Body of pancreas (tissue), 4 donors: ENCODE data around the gene SLC16A10. TPM values are rescaled to one million over a fixed set of nuclear protein-coding genes. Genes with fewer than 3 reads are reported as not detected.

Source experiments
- ATAC-seq: fragments of 150-250 bp; one replicate; pipeline ENCODE4 v1.9.1; 2016
- DNase-seq, 4 donors: peaks; one replicate each; pipeline ENCODE4 v3.0.0-alpha.2; 2019
- H3K27ac ChIP-seq, 4 donors: fragments of 200-600 bp; sonication (generic); 1 replicate in 3 of 4; 2 replicates in 1 of 4; pipeline versions ENCODE4 v1.5.1 to v1.6.1; 2016 to 2019; ENCODE audit warnings: mild to moderate bottlenecking in 1 of 4, mixed read lengths in 1 of 4, moderate library complexity in 1 of 4
- H3K27me3 ChIP-seq, 2 donors: fragments of 200-600 bp; sonication (generic); one replicate each; pipeline ENCODE4 v1.6.0; 2016; ENCODE audit warnings: mild to moderate bottlenecking in 1 of 2
- H3K36me3 ChIP-seq, 2 donors: fragments of 200-600 bp; sonication (generic); replicated peaks in 1 of 2; 2 replicates each; pipeline ENCODE4 v1.5.1; 2016; ENCODE audit warnings: low read depth in 2 of 2; ENCODE audit not compliant: insufficient read depth in 1 of 2
- H3K4me1 ChIP-seq: fragments of 200-600 bp; sonication (generic); one replicate; pipeline ENCODE4 v1.6.0; 2016
- H3K4me3 ChIP-seq, 2 donors: fragments of 200-600 bp; sonication (generic); 1 replicate in 1 of 2; 2 replicates in 1 of 2; pipeline ENCODE4 v1.5.1; 2016 to 2019
- H3K9me3 ChIP-seq, 3 donors: fragments of 200-600 bp; sonication (generic); 1 replicate in 2 of 3; 2 replicates in 1 of 3; pipeline ENCODE4 v1.5.1; 2016
- POLR2A ChIP-seq, 3 donors: fragments of 450-650 bp; IDR thresholded peaks; one replicate each; pipeline ENCODE4 v1.6.1; 2016; ENCODE audit warnings: antibody characterized with exemption in 3 of 3, mild to moderate bottlenecking in 2 of 3
- WGBS, 2 donors: methylation state at CpG; one replicate each; pipeline ENCODE4 v1.1.5; 2017; 5-methylcytosine and 5-hydroxymethylcytosine counted together
- intact Hi-C: fragments of 100-400 bp; cut with DNase I; formaldehyde crosslinking; loops from one replicate; pipeline ENCODE4 v1.15.1; 2023
- total RNA-seq, 2 donors: library from RNA; depleted of rRNA; stranded (reverse); fragments of >200 nt; gene quantifications; one replicate each; pipeline ENCODE4 v1.1.0, GENCODE V29; 2016
- TF ChIP-seq, protein P1 (sequence below), 7 experiments: fragments of 450-650 bp in 4 of 7; fragments of 200-600 bp in 3 of 7; sonication (generic) in 3 of 7; IDR thresholded peaks; one replicate each; pipeline ENCODE4 v1.5.1; 2016 to 2019; ENCODE audit warnings: antibody characterized with exemption in 7 of 7

Gene SLC16A10
- total RNA-seq, 2 donors from 2014 or later = 59.4 to 124 TPM

DNA sequence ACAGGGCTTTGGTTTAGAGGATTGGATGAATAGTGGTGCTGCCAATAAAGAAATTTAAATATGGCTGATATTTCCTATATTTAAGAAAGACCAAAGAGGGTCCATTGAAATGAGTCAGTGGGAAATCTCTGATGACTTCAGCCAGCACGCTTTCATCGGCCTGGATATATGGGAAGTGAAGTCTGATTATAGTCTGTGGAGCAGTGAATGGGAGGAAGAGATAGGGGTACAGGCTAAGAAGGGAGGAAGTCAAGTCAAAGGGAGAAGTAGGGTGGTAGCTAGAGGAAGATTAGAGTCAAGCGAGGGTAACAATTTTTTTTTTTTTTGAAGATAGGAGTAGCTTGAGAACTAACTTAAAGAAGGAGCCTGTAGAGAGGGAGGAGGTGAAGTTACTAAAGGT, 22.7 kb downstream of the SLC16A10 start:
- H3K27me3 ChIP-seq = no peaks in the 10 kb centered on the region
- intact Hi-C loops = no loop called here
- no peaks in the 10 kb centered on the region for H3K9me3 ChIP-seq
- no peak overlapping the region for H3K4me3 ChIP-seq
- DNase-seq (no peak), ATAC-seq (no peak)
- H3K4me1 ChIP-seq = peaks cover 38% of the 10 kb centered on the region
- H3K36me3 ChIP-seq = no peaks in the 10 kb centered on the region
- 85 to 86% methylated on average over 3 of the region's 3 CpGs for WGBS, 2 donors
- TF ChIP-seq, protein P1, sequence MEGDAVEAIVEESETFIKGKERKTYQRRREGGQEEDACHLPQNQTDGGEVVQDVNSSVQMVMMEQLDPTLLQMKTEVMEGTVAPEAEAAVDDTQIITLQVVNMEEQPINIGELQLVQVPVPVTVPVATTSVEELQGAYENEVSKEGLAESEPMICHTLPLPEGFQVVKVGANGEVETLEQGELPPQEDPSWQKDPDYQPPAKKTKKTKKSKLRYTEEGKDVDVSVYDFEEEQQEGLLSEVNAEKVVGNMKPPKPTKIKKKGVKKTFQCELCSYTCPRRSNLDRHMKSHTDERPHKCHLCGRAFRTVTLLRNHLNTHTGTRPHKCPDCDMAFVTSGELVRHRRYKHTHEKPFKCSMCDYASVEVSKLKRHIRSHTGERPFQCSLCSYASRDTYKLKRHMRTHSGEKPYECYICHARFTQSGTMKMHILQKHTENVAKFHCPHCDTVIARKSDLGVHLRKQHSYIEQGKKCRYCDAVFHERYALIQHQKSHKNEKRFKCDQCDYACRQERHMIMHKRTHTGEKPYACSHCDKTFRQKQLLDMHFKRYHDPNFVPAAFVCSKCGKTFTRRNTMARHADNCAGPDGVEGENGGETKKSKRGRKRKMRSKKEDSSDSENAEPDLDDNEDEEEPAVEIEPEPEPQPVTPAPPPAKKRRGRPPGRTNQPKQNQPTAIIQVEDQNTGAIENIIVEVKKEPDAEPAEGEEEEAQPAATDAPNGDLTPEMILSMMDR (IDR thresholded peaks at IDR 0.05) = no peak
- no peak for TF ChIP-seq POLR2A (IDR thresholded peaks at IDR 0.05)
- no peak overlapping the region for H3K27ac ChIP-seq

DNA sequence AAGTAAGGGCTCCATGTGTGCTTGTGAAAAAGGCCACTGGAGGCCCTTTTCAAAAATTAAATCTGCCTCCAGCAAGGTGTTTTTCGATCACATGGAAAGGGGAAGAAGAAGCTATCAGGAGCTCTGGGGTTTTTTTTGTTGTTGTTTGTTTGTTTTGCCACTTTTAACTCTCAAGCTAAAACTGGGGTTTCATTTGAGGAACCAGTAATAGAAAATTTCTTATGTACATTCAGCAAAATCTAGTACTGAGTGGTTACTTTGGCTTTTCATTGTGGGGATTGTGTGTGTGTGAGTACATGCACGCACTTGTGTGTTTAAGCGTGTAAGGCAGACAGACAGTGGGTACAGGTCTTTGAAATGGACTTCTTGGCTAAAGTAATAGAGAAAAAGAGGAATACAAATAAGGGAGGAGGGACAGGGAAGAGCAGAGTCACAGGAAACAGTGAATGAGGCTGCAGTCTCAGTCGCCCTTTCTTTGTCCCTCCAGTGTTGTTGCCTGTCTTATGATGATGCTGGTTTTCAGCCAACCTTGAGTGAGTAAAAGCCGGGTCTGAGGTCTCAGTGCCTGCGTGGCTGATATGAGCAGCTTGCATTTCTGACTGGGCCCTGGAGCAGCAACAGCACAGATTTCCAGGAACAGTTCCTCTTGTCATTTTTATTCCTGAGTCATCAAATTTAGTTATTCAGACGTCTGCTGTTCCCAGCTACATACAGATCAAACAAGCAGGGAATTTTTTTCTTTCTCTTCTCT, 26.2 kb downstream of the SLC16A10 start:
- ATAC-seq (peak; percentile 76), DNase-seq (peak; percentile 46 to 79 (median 64))
- intact Hi-C loops = no loop called here
- Histone ChIP-seq H3K9me3 (no peaks in the 10 kb centered on the region), H3K27ac (peak overlapping the region; percentile 7 to 72 (median 34)), H3K27me3 (no peaks in the 10 kb centered on the region), H3K36me3 (no peaks in the 10 kb centered on the region), H3K4me1 (peaks cover 36% of the 10 kb centered on the region), H3K4me3 (no peak overlapping the region)
- 29 to 36% methylated on average over 7 of the region's 7 CpGs for WGBS, 2 donors
- TF ChIP-seq POLR2A (IDR thresholded peaks at IDR 0.05) = peak in 1 of 3 donors; percentile 50
- TF ChIP-seq, protein P1 (IDR thresholded peaks at IDR 0.05) = no peak

DNA sequence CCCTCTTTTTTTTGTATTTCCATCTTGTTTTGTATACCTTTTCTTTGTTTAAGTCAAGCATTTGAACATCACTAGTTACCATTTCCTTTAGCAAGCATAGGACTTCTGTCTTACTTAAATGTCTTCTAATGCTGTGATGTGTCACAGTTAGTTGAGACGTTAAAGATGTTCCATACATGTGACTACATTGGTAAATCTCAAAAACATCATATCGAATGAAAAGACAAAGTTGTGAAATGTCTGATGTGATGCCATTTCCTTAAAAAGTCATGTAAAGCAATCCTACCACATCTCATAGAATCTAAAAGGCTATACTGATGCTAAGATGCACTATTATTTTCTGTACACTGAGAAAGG, 26.8 kb downstream of the SLC16A10 start:
- ATAC-seq = no peak
- WGBS, 2 donors = 31 to 46% methylated on average over 2 of the region's 2 CpGs
- H3K4me1 ChIP-seq = peaks cover 42% of the 10 kb centered on the region
- H3K27ac ChIP-seq = peak overlapping the region in 3 of 4 donors; percentile 24 to 72 (median 45)
- H3K4me3 ChIP-seq = no peak overlapping the region
- no peaks in the 10 kb centered on the region for H3K9me3 ChIP-seq
- intact Hi-C loops = no loop called here
- DNase-seq = no peak
- TF ChIP-seq, protein P1 (IDR thresholded peaks at IDR 0.05) = no peak
- no peak for TF ChIP-seq POLR2A (IDR thresholded peaks at IDR 0.05)
- H3K36me3 ChIP-seq = no peaks in the 10 kb centered on the region
- H3K27me3 ChIP-seq = no peaks in the 10 kb centered on the region

DNA sequence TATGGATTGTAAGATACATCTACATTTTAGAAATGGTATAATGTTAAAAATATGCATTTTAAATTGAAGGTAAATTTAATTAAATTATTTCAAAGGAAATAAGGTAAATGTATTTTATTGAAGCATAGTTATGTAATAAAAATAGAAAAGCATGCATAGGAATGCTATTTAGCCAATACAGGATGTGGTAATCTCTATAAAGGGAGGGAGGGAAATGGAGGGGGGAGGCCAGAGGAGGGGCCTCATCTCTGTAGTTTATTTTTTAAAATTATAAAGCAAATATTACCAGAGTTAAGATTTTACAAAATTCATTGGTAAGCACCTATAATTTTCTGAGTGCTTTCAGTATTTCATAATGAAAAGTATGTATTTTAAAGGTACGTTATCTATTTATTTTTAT, 27.2 kb downstream of the SLC16A10 start:
- intact Hi-C loops = no loop called here
- Histone ChIP-seq H3K36me3 (no peaks in the 10 kb centered on the region), H3K27me3 (no peaks in the 10 kb centered on the region), H3K4me1 (peaks cover 46% of the 10 kb centered on the region), H3K27ac (peak overlapping the region in 2 of 4 donors; percentile 45 to 72), H3K9me3 (no peaks in the 10 kb centered on the region), H3K4me3 (no peak overlapping the region)
- TF ChIP-seq, protein P1 (IDR thresholded peaks at IDR 0.05) = no peak
- TF ChIP-seq POLR2A (IDR thresholded peaks at IDR 0.05) = no peak
- ATAC-seq = no peak
- 43 to 73% methylated on average over 1 of the region's 1 CpG for WGBS, 2 donors
- DNase-seq = no peak

DNA sequence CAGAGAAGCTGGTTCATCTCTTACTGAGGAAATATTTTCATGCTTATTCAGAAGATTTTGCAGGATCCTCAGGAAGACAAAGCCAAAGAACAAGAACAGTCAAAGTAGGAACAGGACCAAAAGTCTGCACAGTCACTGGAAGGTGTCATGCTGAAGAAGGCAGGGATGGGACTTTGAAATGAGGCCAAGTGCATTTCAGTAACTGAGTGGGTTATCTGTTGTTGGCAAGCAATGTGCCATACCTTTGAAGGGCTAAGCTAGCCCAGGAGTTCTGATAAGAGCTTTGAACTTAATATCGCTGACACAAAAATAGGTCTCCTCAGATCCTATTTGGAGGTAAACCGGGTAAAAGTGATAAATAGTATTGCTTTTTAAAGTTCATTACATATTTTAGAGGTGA, 31.5 kb downstream of the SLC16A10 start:
- H3K27me3 ChIP-seq = no peaks in the 10 kb centered on the region
- DNase-seq = no peak
- no peaks in the 10 kb centered on the region for H3K36me3 ChIP-seq
- ATAC-seq = no peak
- intact Hi-C loops = no loop called here
- H3K4me3 ChIP-seq = no peak overlapping the region
- peaks cover 59% of the 10 kb centered on the region for H3K4me1 ChIP-seq
- no peaks in the 10 kb centered on the region for H3K9me3 ChIP-seq
- no peak for TF ChIP-seq POLR2A (IDR thresholded peaks at IDR 0.05)
- TF ChIP-seq, protein P1 (IDR thresholded peaks at IDR 0.05) = no peak
- 33 to 44% methylated on average over 2 of the region's 2 CpGs for WGBS, 2 donors
- no peak overlapping the region for H3K27ac ChIP-seq
